HG03196 (cell line): ENCODE results near the gene TPSG1.
"Not testable (repeated sequence)": the region's sequence is repeated elsewhere in the genome, so short reads cannot be mapped to it uniquely, and the experiment has no call there.

Experiments
- ATAC-seq: cut with Tn5 transposase; IDR thresholded peaks from one replicate; pipeline ENCODE4 v1.9.1; 2021; ENCODE audit not compliant: unreplicated experiment

TPSG1 gene

GRCh38 chr16:1257561-1258224 is 32.6 kb upstream of the TPSG1 start:
- no peak for ATAC-seq

- ATAC-seq, result no peak
These were observed 31.8 kb upstream of the TPSG1 start for GRCh38 chr16:1256874-1257322.

- ATAC-seq, result not testable (repeated sequence)
These were observed 31.3 kb upstream of the TPSG1 start for GRCh38 chr16:1256296-1256873.

- not testable (repeated sequence) for ATAC-seq
These were observed 30.4 kb upstream of the TPSG1 start, which contains the start of gene TPSD1 for GRCh38 chr16:1255276-1256122. TSS of gene TPSD1 (plus strand) at chr16:1256069. CDS start at chr16:1256281, 212 bp downstream.

- ATAC-seq, result not testable (repeated sequence)
These were observed 29.8 kb upstream of the TPSG1 start for GRCh38 chr16:1254821-1255220.

- not testable (repeated sequence) for ATAC-seq
These were observed 28.8 kb upstream of the TPSG1 start for GRCh38 chr16:1253701-1254364.

GRCh38 chr16:1249031-1249755 is 24.1 kb upstream of the TPSG1 start:
- ATAC-seq, result not testable (repeated sequence)

- not testable (repeated sequence) for ATAC-seq
These were observed 23.0 kb upstream of the TPSG1 start for GRCh38 chr16:1247903-1248537.

GRCh38 chr16:1245452-1246020 is 20.5 kb upstream of the TPSG1 start:
- no peak for ATAC-seq

- no peak for ATAC-seq
These were observed 19.8 kb upstream of the TPSG1 start for GRCh38 chr16:1244881-1245280.

GRCh38 chr16:1243907-1244850 is 19.1 kb upstream of the TPSG1 start:
- not testable (repeated sequence) for ATAC-seq

- not testable (repeated sequence) for ATAC-seq
These were observed 18.3 kb upstream of the TPSG1 start for GRCh38 chr16:1243363-1243762.

GRCh38 chr16:1241081-1241480 is 16.0 kb upstream of the TPSG1 start:
- not testable (repeated sequence) for ATAC-seq

- ATAC-seq, result not testable (repeated sequence)
These were observed 15.4 kb upstream of the TPSG1 start, which contains the start of gene TPSAB1 for GRCh38 chr16:1240436-1240835. TSS of gene TPSAB1 (plus strand) at chr16:1240705. CDS start at chr16:1240939, 234 bp downstream.

GRCh38 chr16:1239575-1239974 is 14.5 kb upstream of the TPSG1 start:
- not testable (repeated sequence) for ATAC-seq

GRCh38 chr16:1238909-1239308 is 13.8 kb upstream of the TPSG1 start:
- ATAC-seq, result not testable (repeated sequence)

GRCh38 chr16:1237990-1238389 is 12.9 kb upstream of the TPSG1 start:
- no peak for ATAC-seq

- ATAC-seq, result not testable (repeated sequence)
These were observed 11.6 kb upstream of the TPSG1 start for GRCh38 chr16:1236659-1237058.
